Activated naive CD4-positive, alpha-beta T cell treated with Interleukin-2 at 50 U/mL for 16 hours (primary cell): ENCODE data around the gene RNPEPL1.
"Not testable (repeated sequence)": the region's sequence is repeated elsewhere in the genome, so short reads cannot be mapped to it uniquely, and the experiment has no call there.

Experiments used
- DNase-seq: peaks from one replicate; pipeline ENCODE4 v3.0.0-alpha.2; 2020

Gene RNPEPL1

GRCh38 chr2:240538031-240538780 lies 30.1 kb upstream of the RNPEPL1 start:
- no peak for DNase-seq

GRCh38 chr2:240539101-240539500 lies 29.2 kb upstream of the RNPEPL1 start:
- not testable (repeated sequence) for DNase-seq

- DNase-seq = no peak
These were observed 28.4 kb upstream of the RNPEPL1 start for GRCh38 chr2:240539906-240540305.

- DNase-seq = no peak
These were observed 17.0 kb upstream of the RNPEPL1 start for GRCh38 chr2:240551288-240551687.

GRCh38 chr2:240551811-240552210 lies 16.5 kb upstream of the RNPEPL1 start:
- no peak for DNase-seq

GRCh38 chr2:240553956-240554480 lies 14.3 kb upstream of the RNPEPL1 start:
- DNase-seq = no peak

GRCh38 chr2:240554767-240555493 lies 13.4 kb upstream of the RNPEPL1 start:
- no peak for DNase-seq

- DNase-seq = no peak
These were observed 12.6 kb upstream of the RNPEPL1 start for GRCh38 chr2:240555541-240556250.

GRCh38 chr2:240556553-240557100 lies 11.7 kb upstream of the RNPEPL1 start:
- DNase-seq = peak; percentile 76

GRCh38 chr2:240557101-240557751 lies 11.1 kb upstream of the RNPEPL1 start:
- DNase-seq = no peak

GRCh38 chr2:240557808-240558207 lies 10.5 kb upstream of the RNPEPL1 start, which contains the start of gene ANKMY1:
TSS of gene ANKMY1 (minus strand) at chr2:240557988. CDS start at chr2:240557335, 653 bp downstream.
- peak; percentile 70 for DNase-seq

- no peak for DNase-seq
These were observed 10.0 kb upstream of the RNPEPL1 start for GRCh38 chr2:240558236-240558761.

GRCh38 chr2:240559286-240559685 lies 9.0 kb upstream of the RNPEPL1 start:
- DNase-seq = no peak

- peak; percentile 92 for DNase-seq
These were observed 8.2 kb upstream of the RNPEPL1 start, which contains the start of gene DUSP28 for GRCh38 chr2:240560084-240560479. TSS of gene DUSP28 (plus strand) at chr2:240560357. CDS start at chr2:240560685, 328 bp downstream.

- peak; percentile 100 for DNase-seq
These were observed 7.6 kb upstream of the RNPEPL1 start for GRCh38 chr2:240560480-240561324.

- DNase-seq = no peak
These were observed 6.8 kb upstream of the RNPEPL1 start for GRCh38 chr2:240561325-240561971.

- not testable (repeated sequence) for DNase-seq
These were observed 5.1 kb upstream of the RNPEPL1 start for GRCh38 chr2:240563231-240563630.

- DNase-seq = no peak
These were observed 4.2 kb upstream of the RNPEPL1 start for GRCh38 chr2:240563951-240564560.

GRCh38 chr2:240564561-240565332 lies 3.5 kb upstream of the RNPEPL1 start:
- peak; percentile 48 for DNase-seq
